Suprapubic skin (tissue), 4 donors: Measurements from ENCODE around the gene ATP5PF.

ENCODE experiments used
- CTCF ChIP-seq, 2 donors: fragments of 200-600 bp in 1 of 2; fragments of 450-650 bp in 1 of 2; sonication (generic) in 1 of 2; IDR thresholded peaks; one replicate each; pipeline ENCODE4 v1.5.1; 2016 to 2019; ENCODE audit warnings: antibody characterized with exemption in 2 of 2, mild to moderate bottlenecking in 1 of 2, moderate library complexity in 1 of 2
- EP300 ChIP-seq: sonication (generic); formaldehyde crosslinking; IDR thresholded peaks from one replicate; pipeline ENCODE4 v1.6.1; 2017; ENCODE audit warnings: antibody characterized with exemption
- POLR2AphosphoS5 ChIP-seq, 3 donors: sonication (generic); formaldehyde crosslinking; IDR thresholded peaks; one replicate each; pipeline ENCODE4 v1.6.1; 2017; ENCODE audit warnings: antibody characterized with exemption in 3 of 3

- TF ChIP-seq EP300 (no peak), CTCF (IDR thresholded peaks at IDR 0.05) (no peak), POLR2AphosphoS5 (IDR thresholded peaks at IDR 0.05) (no peak)
These were observed 12.7 kb downstream of the ATP5PF start for GRCh38 chr21:25721987-25722386.
